Measurements from ENCODE around the gene MYH14.

- TF ChIP-seq, protein P1, sequence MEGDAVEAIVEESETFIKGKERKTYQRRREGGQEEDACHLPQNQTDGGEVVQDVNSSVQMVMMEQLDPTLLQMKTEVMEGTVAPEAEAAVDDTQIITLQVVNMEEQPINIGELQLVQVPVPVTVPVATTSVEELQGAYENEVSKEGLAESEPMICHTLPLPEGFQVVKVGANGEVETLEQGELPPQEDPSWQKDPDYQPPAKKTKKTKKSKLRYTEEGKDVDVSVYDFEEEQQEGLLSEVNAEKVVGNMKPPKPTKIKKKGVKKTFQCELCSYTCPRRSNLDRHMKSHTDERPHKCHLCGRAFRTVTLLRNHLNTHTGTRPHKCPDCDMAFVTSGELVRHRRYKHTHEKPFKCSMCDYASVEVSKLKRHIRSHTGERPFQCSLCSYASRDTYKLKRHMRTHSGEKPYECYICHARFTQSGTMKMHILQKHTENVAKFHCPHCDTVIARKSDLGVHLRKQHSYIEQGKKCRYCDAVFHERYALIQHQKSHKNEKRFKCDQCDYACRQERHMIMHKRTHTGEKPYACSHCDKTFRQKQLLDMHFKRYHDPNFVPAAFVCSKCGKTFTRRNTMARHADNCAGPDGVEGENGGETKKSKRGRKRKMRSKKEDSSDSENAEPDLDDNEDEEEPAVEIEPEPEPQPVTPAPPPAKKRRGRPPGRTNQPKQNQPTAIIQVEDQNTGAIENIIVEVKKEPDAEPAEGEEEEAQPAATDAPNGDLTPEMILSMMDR (conservative IDR thresholded peaks at IDR 0.05; ENCODE audit: low read depth, low read length), result no peak
- TF ChIP-seq POLR2A (IDR thresholded peaks at IDR 0.05; ENCODE audit: low read depth, low read length) (no peak), RAD21 (IDR thresholded peaks at IDR 0.05; ENCODE audit: low read length) (no peak), RFX5 (IDR thresholded peaks at IDR 0.05; ENCODE audit: low read depth, low read length) (no peak), MXI1 (IDR thresholded peaks at IDR 0.05; ENCODE audit: borderline replicate concordance, low read depth, low read length) (no peak)
- TF ChIP-seq, protein P2, sequence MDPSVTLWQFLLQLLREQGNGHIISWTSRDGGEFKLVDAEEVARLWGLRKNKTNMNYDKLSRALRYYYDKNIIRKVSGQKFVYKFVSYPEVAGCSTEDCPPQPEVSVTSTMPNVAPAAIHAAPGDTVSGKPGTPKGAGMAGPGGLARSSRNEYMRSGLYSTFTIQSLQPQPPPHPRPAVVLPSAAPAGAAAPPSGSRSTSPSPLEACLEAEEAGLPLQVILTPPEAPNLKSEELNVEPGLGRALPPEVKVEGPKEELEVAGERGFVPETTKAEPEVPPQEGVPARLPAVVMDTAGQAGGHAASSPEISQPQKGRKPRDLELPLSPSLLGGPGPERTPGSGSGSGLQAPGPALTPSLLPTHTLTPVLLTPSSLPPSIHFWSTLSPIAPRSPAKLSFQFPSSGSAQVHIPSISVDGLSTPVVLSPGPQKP (IDR thresholded peaks at IDR 0.05; ENCODE audit: borderline replicate concordance, low read depth, low read length), result no peak
- TF ChIP-seq, protein P3, sequence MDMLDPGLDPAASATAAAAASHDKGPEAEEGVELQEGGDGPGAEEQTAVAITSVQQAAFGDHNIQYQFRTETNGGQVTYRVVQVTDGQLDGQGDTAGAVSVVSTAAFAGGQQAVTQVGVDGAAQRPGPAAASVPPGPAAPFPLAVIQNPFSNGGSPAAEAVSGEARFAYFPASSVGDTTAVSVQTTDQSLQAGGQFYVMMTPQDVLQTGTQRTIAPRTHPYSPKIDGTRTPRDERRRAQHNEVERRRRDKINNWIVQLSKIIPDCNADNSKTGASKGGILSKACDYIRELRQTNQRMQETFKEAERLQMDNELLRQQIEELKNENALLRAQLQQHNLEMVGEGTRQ (IDR thresholded peaks at IDR 0.05; ENCODE audit: low read depth, low read length), result no peak
These were observed 131.5 kb downstream of the MYH14 start for GRCh38 chr19:50334741-50335421.

Measured in IMR-90 (cell line).